WTC11 (cell line): ENCODE results near the gene EP400.

Source experiments
- NFYB ChIP-seq: sonication (generic); formaldehyde crosslinking; conservative IDR thresholded peaks from 2 replicates; pipeline ENCODE4 v1.8.0; 2022; ENCODE audit warnings: low read depth, missing genetic modification reagents
- NR2C2 ChIP-seq: sonication (generic); formaldehyde crosslinking; IDR thresholded peaks from 2 replicates; pipeline ENCODE4 v1.8.0; 2022; ENCODE audit warnings: mild to moderate bottlenecking, missing genetic modification reagents
- SP1 ChIP-seq: sonication (generic); formaldehyde crosslinking; conservative IDR thresholded peaks from 2 replicates; pipeline ENCODE4 v1.8.1; 2022; ENCODE audit warnings: missing genetic modification reagents
- TEAD4 ChIP-seq: sonication (generic); formaldehyde crosslinking; IDR thresholded peaks from 2 replicates; pipeline ENCODE4 v1.8.0; 2022; ENCODE audit warnings: mild to moderate bottlenecking, missing genetic modification reagents
- TP53 ChIP-seq: sonication (generic); formaldehyde crosslinking; IDR thresholded peaks from 2 replicates; pipeline ENCODE4 v1.8.1; 2023; ENCODE audit warnings: mild to moderate bottlenecking, missing genetic modification reagents
- ZNF317 ChIP-seq: sonication (generic); formaldehyde crosslinking; IDR thresholded peaks from 2 replicates; pipeline ENCODE4 v1.8.1; 2023; ENCODE audit warnings: low read depth, mild to moderate bottlenecking, moderate library complexity, missing genetic modification reagents, borderline replicate concordance
- ZNF416 ChIP-seq: fragments of 250-450 bp; sonication (Bioruptor Pico); IDR thresholded peaks from 2 replicates; pipeline ENCODE4 v1.9.0; 2021; ENCODE audit warnings: mild to moderate bottlenecking, inconsistent platforms
- TF ChIP-seq, protein P1 (sequence below): fragments of 200-600 bp; IDR thresholded peaks from 2 replicates; pipeline ENCODE4 v1.8.0; 2022; ENCODE audit warnings: antibody characterized with exemption
- TF ChIP-seq, protein P2 (sequence below): sonication (generic); formaldehyde crosslinking; IDR thresholded peaks from 2 replicates; pipeline ENCODE4 v1.8.0; 2022; ENCODE audit warnings: mild to moderate bottlenecking, missing genetic modification reagents
- TF ChIP-seq, protein P3 (sequence below): sonication (generic); formaldehyde crosslinking; IDR thresholded peaks from 2 replicates; pipeline ENCODE4 v1.8.1; 2023; ENCODE audit warnings: mild to moderate bottlenecking, missing genetic modification reagents, moderate library complexity

DNA sequence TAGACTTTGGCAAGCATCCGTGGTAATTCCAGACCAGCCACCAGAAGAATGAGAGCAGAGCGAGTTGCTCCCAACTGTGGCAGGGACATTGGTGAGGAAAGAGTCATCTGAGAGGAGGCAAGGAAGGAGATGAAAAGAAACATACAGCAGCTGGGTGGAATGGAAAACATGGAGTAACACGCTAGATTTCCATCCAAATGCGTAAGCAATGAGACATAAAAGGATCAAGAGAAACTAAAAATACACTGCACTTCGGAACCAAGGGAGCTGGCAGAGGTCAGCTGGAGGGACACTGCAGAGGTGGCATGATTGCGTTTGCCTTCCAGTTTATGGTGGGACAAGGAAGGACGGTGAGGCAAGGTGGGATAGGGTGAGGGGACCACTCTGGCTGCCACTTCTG is 111.5 kb downstream of the EP400 start:
- TF ChIP-seq, protein P1, sequence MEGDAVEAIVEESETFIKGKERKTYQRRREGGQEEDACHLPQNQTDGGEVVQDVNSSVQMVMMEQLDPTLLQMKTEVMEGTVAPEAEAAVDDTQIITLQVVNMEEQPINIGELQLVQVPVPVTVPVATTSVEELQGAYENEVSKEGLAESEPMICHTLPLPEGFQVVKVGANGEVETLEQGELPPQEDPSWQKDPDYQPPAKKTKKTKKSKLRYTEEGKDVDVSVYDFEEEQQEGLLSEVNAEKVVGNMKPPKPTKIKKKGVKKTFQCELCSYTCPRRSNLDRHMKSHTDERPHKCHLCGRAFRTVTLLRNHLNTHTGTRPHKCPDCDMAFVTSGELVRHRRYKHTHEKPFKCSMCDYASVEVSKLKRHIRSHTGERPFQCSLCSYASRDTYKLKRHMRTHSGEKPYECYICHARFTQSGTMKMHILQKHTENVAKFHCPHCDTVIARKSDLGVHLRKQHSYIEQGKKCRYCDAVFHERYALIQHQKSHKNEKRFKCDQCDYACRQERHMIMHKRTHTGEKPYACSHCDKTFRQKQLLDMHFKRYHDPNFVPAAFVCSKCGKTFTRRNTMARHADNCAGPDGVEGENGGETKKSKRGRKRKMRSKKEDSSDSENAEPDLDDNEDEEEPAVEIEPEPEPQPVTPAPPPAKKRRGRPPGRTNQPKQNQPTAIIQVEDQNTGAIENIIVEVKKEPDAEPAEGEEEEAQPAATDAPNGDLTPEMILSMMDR = no peak
- TF ChIP-seq, protein P2, sequence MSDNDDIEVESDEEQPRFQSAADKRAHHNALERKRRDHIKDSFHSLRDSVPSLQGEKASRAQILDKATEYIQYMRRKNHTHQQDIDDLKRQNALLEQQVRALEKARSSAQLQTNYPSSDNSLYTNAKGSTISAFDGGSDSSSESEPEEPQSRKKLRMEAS (CRISPR knock-in tag) = no peak
- TF ChIP-seq, protein P3, sequence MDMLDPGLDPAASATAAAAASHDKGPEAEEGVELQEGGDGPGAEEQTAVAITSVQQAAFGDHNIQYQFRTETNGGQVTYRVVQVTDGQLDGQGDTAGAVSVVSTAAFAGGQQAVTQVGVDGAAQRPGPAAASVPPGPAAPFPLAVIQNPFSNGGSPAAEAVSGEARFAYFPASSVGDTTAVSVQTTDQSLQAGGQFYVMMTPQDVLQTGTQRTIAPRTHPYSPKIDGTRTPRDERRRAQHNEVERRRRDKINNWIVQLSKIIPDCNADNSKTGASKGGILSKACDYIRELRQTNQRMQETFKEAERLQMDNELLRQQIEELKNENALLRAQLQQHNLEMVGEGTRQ (CRISPR knock-in tag) = no peak
- TF ChIP-seq SP1 (CRISPR knock-in tag) (no peak), ZNF317 (no peak), TP53 (no peak), ZNF416 (CRISPR knock-in tag) (no peak), NFYB (CRISPR knock-in tag) (no peak), TEAD4 (CRISPR knock-in tag) (no peak), NR2C2 (CRISPR knock-in tag) (no peak)
